NCI-H128 (cell line): ENCODE measurements around the gene PSMD2.

Experiments used
- DNase-seq: peaks from one replicate; lab custom pipeline; 2025; ENCODE audit not compliant: unreplicated experiment; lab: John Stamatoyannopoulos, UW

Gene PSMD2

GRCh38 chr3:184354121-184354728 lies 55.2 kb downstream of the PSMD2 start:
- no peak for DNase-seq

DNA sequence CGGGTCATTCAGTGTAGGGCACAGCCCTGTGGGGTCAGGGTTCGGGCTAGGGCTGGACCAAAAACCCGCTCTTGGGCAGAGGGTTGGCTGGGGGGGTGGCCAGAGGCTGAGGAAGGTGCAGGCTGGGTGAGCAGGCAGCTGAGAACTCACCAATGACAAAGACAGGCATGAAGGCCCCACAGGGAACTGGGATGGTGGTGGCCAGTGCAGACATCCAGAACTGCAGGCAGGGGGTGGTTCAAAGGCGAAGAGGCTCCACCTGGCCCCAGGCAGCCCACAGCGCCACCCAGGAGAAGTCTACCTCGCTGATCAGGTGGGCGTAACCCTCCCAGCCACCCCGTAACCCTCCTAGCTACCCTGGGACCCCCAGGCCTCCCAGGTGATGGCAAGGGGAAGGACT lies 55.7 kb downstream of the PSMD2 start:
- no peak for DNase-seq

GRCh38 chr3:184355261-184356040 lies 56.4 kb downstream of the PSMD2 start:
- DNase-seq: no peak

GRCh38 chr3:184357248-184358123 lies 58.4 kb downstream of the PSMD2 start:
- DNase-seq: no peak

DNA sequence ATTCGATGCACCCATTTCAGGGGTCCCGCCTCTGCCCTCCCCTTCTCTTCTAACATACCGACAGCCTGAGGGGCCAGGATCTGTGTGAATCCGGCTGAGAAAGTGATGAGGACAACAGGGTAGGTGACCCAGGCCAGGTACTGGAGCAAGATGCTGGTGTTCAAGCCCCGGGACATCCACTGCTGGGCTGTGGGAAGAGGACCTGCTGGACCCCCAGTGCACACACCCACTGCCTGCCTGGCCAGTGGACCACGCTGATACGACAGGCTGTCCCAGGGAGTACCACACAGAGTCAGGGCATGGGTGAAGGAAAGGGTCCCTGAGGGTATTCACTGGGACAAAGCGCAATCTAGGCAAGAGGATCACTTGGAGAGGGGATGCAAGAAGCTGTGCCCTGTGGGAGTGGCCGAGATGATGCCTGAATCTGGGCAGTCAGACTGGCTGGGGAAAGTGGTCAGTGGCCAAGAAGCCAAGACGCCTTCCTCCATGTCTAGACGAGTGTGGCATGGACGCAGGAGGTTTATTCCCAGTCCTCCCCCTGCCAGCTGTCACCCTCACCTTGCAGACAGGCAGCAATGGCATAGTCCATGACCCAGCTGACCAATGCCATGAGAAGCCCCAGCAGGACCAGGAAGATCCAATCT lies 59.2 kb downstream of the PSMD2 start:
- DNase-seq: no peak
